K562 (cell line): ENCODE data around the gene JPT1. TPM values are rescaled to one million over a fixed set of nuclear protein-coding genes. Genes with fewer than 3 reads are reported as not detected.

ENCODE experiments used
- CREM ChIP-seq: IDR thresholded peaks from 2 replicates; pipeline ENCODE4 v1.6.1; 2014; ENCODE audit warnings: antibody characterized with exemption, low read depth
- CTCF ChIP-seq, 3 experiments: IDR thresholded peaks in 2 of 3; conservative IDR thresholded peaks in 1 of 3; 2 replicates each; pipeline ENCODE4 v1.5.1; 2011 to 2012; ENCODE audit warnings: low read length in 3 of 3, mild to moderate bottlenecking in 3 of 3, control low read depth in 2 of 3, improper control_type of control experiment in 1 of 3, inconsistent platforms in 1 of 3, low read depth in 1 of 3, mixed read lengths in 1 of 3, moderate library complexity in 1 of 3; ENCODE audit not compliant: insufficient read depth in 2 of 3
- DEAF1 ChIP-seq: fragments of 450-650 bp; formaldehyde crosslinking; IDR thresholded peaks from 2 replicates; pipeline ENCODE4 v1.4.0; 2020; ENCODE audit warnings: mild to moderate bottlenecking, moderate library complexity
- E2F1 ChIP-seq: sonication (generic); formaldehyde crosslinking; IDR thresholded peaks from 2 replicates; pipeline ENCODE4 v1.8.1; 2023; ENCODE audit warnings: mild to moderate bottlenecking, missing genetic modification reagents, moderate library complexity
- ELF2 ChIP-seq: fragments of 250-450 bp; sonication (Bioruptor Pico); IDR thresholded peaks from 2 replicates; pipeline ENCODE4 v1.5.0; 2021; ENCODE audit warnings: mild to moderate bottlenecking
- HDAC1 ChIP-seq, 2 experiments: fragments of 450-650 bp; IDR thresholded peaks; 2 replicates each; pipeline ENCODE4 v1.6.1; 2016 to 2017; ENCODE audit warnings: inconsistent platforms in 1 of 2, mild to moderate bottlenecking in 1 of 2, moderate library complexity in 1 of 2
- MAX ChIP-seq: sonication (generic); formaldehyde crosslinking; IDR thresholded peaks from 2 replicates; pipeline ENCODE4 v1.9.0; 2022; ENCODE audit warnings: mild to moderate bottlenecking, missing genetic modification reagents
- MAZ ChIP-seq, 2 experiments: fragments of 450-650 bp in 1 of 2; sonication (generic) in 1 of 2; formaldehyde crosslinking; IDR thresholded peaks in 1 of 2; conservative IDR thresholded peaks in 1 of 2; 2 replicates each; pipeline versions ENCODE4 v1.4.0 to v1.5.0; 2020; ENCODE audit warnings: mild to moderate bottlenecking in 1 of 2, missing genetic modification reagents in 1 of 2
- NR2C1 ChIP-seq, 2 experiments: fragments of 450-650 bp; IDR thresholded peaks; 2 replicates each; pipeline ENCODE4 v1.6.1; 2017; ENCODE audit warnings: mild to moderate bottlenecking in 2 of 2, antibody characterized with exemption in 1 of 2, inconsistent platforms in 1 of 2, missing compliant biosample characterization in 1 of 2, missing genetic modification characterization in 1 of 2
- RAD21 ChIP-seq, 2 experiments: fragments of 250-450 bp in 1 of 2; fragments of 450-650 bp in 1 of 2; sonication (Bioruptor Pico) in 1 of 2; formaldehyde crosslinking in 1 of 2; IDR thresholded peaks in 1 of 2; conservative IDR thresholded peaks in 1 of 2; 2 replicates each; pipeline versions ENCODE4 v1.4.0 to v1.8.0; 2020 to 2022; ENCODE audit warnings: mild to moderate bottlenecking in 2 of 2, moderate library complexity in 1 of 2
- RBFOX2 ChIP-seq: fragments of 200-400 bp; formaldehyde crosslinking; IDR thresholded peaks from 2 replicates; pipeline ENCODE4 v1.6.1; 2017; ENCODE audit warnings: low read depth, mild to moderate bottlenecking, low read length, moderate library complexity
- SMC3 ChIP-seq: conservative IDR thresholded peaks from 2 replicates; pipeline ENCODE4 v1.6.1; 2011; ENCODE audit warnings: low read depth, low read length, improper control_type of control experiment; ENCODE audit not compliant: insufficient read depth
- SP2 ChIP-seq: IDR thresholded peaks from 2 replicates; pipeline ENCODE4 v1.6.1; 2011; ENCODE audit warnings: mild to moderate bottlenecking, low read depth, low read length, moderate library complexity; ENCODE audit not compliant: poor library complexity, severe bottlenecking; ENCODE audit errors: extremely low read depth
- SRSF9 ChIP-seq: fragments of 200-400 bp; formaldehyde crosslinking; IDR thresholded peaks from 2 replicates; pipeline ENCODE4 v1.6.1; 2017; ENCODE audit warnings: low read depth, low read length, borderline replicate concordance
- ZBTB33 ChIP-seq: sonication (generic); formaldehyde crosslinking; IDR thresholded peaks from 2 replicates; pipeline ENCODE4 v1.8.1; 2023; ENCODE audit warnings: mild to moderate bottlenecking, missing genetic modification reagents
- ZFX ChIP-seq: sonication (generic); formaldehyde crosslinking; IDR thresholded peaks from 2 replicates; pipeline ENCODE4 v1.8.0; 2022; ENCODE audit warnings: mild to moderate bottlenecking, missing genetic modification reagents, moderate library complexity
- polyA plus RNA-seq, 8 experiments: library from polyadenylated mRNA; depleted of rRNA in 4 of 8; stranded (reverse) in 5 of 8; unstranded in 3 of 8; fragments of >200 nt; fragmentation: Nextera tagmentation in 2 of 8; fragmentation: Illumina TruSeq in 1 of 8; extraction: Ambion mirVana in 2 of 8; extraction: Trizol in 1 of 8; gene quantifications; 2 replicates each; pipeline versions ENCODE4 v1.2.1 to v1.2.3, GENCODE V29; 2011 to 2014; ENCODE audit warnings: inconsistent platforms in 1 of 8, missing spikeins in 1 of 8
- total RNA-seq, 7 experiments: library from RNA; depleted of rRNA in 6 of 7; stranded (reverse); fragments of >200 nt in 6 of 7; fragmentation: Illumina TruSeq in 2 of 7; extraction: Trizol in 2 of 7; gene quantifications; 2 replicates each; pipeline versions ENCODE4 v1.2.1 to v1.2.3, GENCODE V29; 2011 to 2021; ENCODE audit warnings: low replicate concordance in 1 of 7

The JPT1 gene
- total and polyA plus RNA-seq, 9 of the 15 experiments (the other 6 are each of a cell fraction or from before 2014, with no cell fraction given): 56.7 to 292 (median 144) TPM

- TF ChIP-seq RAD21 (CRISPR knock-in tag; conservative IDR thresholded peaks at IDR 0.05 in 1 of 2, IDR thresholded peaks at IDR 0.05 in 1 of 2) (peak; percentile 94 to 96), SP2 (no peak), SMC3 (peak; percentile 93), ZBTB33 (CRISPR knock-in tag) (peak; percentile 68; the same call in 1 of the 2 replicates), CTCF (IDR thresholded peaks at IDR 0.05 in 2 of 3, conservative IDR thresholded peaks at IDR 0.05 in 1 of 3; ENCODE audit: insufficient read depth in 2 of 3, low read depth in 1 of 3, low read length in 3 of 3) (peak; percentile 96), ZFX (CRISPR knock-in tag) (peak; percentile 4; the same call in 1 of the 2 replicates), SRSF9 (no peak), ELF2 (CRISPR knock-in tag) (0 out of 2 replicates have a peak, but pooled peaks have one; percentile 25), RBFOX2 (peak; percentile 73), DEAF1 (peak; percentile 94), E2F1 (CRISPR knock-in tag) (no peak; the same call in 1 of the 2 replicates), MAX (CRISPR knock-in tag) (peak; percentile 35; the same call in 1 of the 2 replicates), CREM (peak; percentile 60), HDAC1 (IDR thresholded peaks at IDR 0.05) (peak in 1 of 2 experiments; percentile 34; a peak in 1 of 4 replicates), NR2C1 (IDR thresholded peaks at IDR 0.05) (no peak), NR2C1 (tag; IDR thresholded peaks at IDR 0.05) (no peak), MAZ (CRISPR knock-in tag; conservative IDR thresholded peaks at IDR 0.05 in 1 of 2, IDR thresholded peaks at IDR 0.05 in 1 of 2) (peak; percentile 24 to 52; a peak in 2 of 4 replicates)
These were observed 40.3 kb downstream of the JPT1 start (continued) for GRCh38 chr17:75113798-75114551.
